OCI-LY3 (cell line): ENCODE results near the gene NDUFAB1.
A peak's percentile ranks its signal among the peaks of the same experiment; 100 is the strongest.

Source experiments
- H2AFZ ChIP-seq: fragments of 200-600, 300-600 bp; shearing (Covaris generic); 2 replicates; pipeline ENCODE4 v1.6.0; 2014; ENCODE audit warnings: antibody characterized with exemption, low read depth, low read length
- H3K27ac ChIP-seq: fragments of 200-600, 300-600 bp; sonication (generic); 2 replicates; pipeline ENCODE4 v1.5.1; 2014; ENCODE audit warnings: mild to moderate bottlenecking, low read length, moderate library complexity, mixed read lengths
- H3K27me3 ChIP-seq: fragments of 200-600, 300-600 bp; sonication (generic); 2 replicates; pipeline ENCODE4 v1.6.1; 2014; ENCODE audit warnings: low read depth, low read length, mixed read lengths
- H3K36me3 ChIP-seq: fragments of 200-600, 300-600 bp; sonication (generic); replicated peaks from 2 replicates; pipeline ENCODE3; 2014; ENCODE audit warnings: low read depth, low read length, mixed read lengths
- H3K4me1 ChIP-seq: fragments of 300-600, 200-600 bp; sonication (generic); 2 replicates; pipeline ENCODE4 v1.6.1; 2014; ENCODE audit warnings: low read length, mixed read lengths
- H3K4me2 ChIP-seq: fragments of 200-600, 300-600 bp; sonication (generic); 2 replicates; pipeline ENCODE4 v1.6.1; 2014; ENCODE audit warnings: low read length, mixed read lengths
- H3K4me3 ChIP-seq: fragments of 300-600, 200-600 bp; sonication (generic); 2 replicates; pipeline ENCODE4 v1.5.1; 2014; ENCODE audit warnings: antibody characterized with exemption, mild to moderate bottlenecking, low read length, moderate library complexity
- H3K79me2 ChIP-seq: fragments of 300-600, 200-600 bp; shearing (Covaris generic); 2 replicates; pipeline ENCODE4 v1.6.1; 2014; ENCODE audit warnings: mild to moderate bottlenecking, low read length, mixed read lengths
- H3K9ac ChIP-seq: fragments of 300-600, 200-600 bp; shearing (Covaris generic); 2 replicates; pipeline ENCODE4 v1.6.0; 2014; ENCODE audit warnings: mild to moderate bottlenecking, low read length, moderate library complexity
- H3K9me3 ChIP-seq: fragments of 200-600, 300-600 bp; shearing (Covaris generic); 2 replicates; pipeline ENCODE4 v1.6.1; 2014; ENCODE audit warnings: low read length, mixed read lengths; ENCODE audit not compliant: insufficient read depth
- H4K20me1 ChIP-seq: fragments of 200-600, 300-600 bp; sonication (generic); 2 replicates; pipeline ENCODE4 v1.6.1; 2016; ENCODE audit warnings: low read length, mixed read lengths; ENCODE audit not compliant: insufficient read depth
- CTCF ChIP-seq: fragments of 200-600, 300-600 bp; sonication (generic); IDR thresholded peaks from 2 replicates; pipeline ENCODE4 v1.5.1; 2014; ENCODE audit warnings: antibody characterized with exemption, low read length, low read depth
- EZH2phosphoT487 ChIP-seq: fragments of 200-600 bp; shearing (Covaris generic); IDR thresholded peaks from 2 replicates; pipeline ENCODE4 v1.6.1; 2018; ENCODE audit warnings: antibody characterized with exemption, mixed run types, low read depth

Gene NDUFAB1

GRCh38 chr16:23607726-23608125 lies 11.6 kb upstream of the NDUFAB1 start:
- Histone ChIP-seq H2AFZ (no peak overlapping the region), H3K9me3 (no peaks in the 10 kb centered on the region), H3K27me3 (no peaks in the 10 kb centered on the region), H3K36me3 (peaks cover 13% of the 10 kb centered on the region), H3K4me3 (no peak overlapping the region), H3K79me2 (no peaks in the 10 kb centered on the region), H4K20me1 (no peaks in the 10 kb centered on the region), H3K4me1 (no peaks in the 10 kb centered on the region), H3K27ac (no peak overlapping the region), H3K9ac (no peak overlapping the region), H3K4me2 (no peak overlapping the region)
- no peak for TF ChIP-seq EZH2phosphoT487
- no peak for TF ChIP-seq CTCF

GRCh38 chr16:23597003-23597756 lies 1.1 kb upstream of the NDUFAB1 start:
- Histone ChIP-seq H4K20me1 (peaks cover 8% of the 10 kb centered on the region), H3K36me3 (peaks cover 8% of the 10 kb centered on the region), H3K4me3 (peak overlapping the region; percentile 94), H2AFZ (peak overlapping the region; percentile 3; the same call in 1 of the 2 replicates), H3K9me3 (no peaks in the 10 kb centered on the region), H3K27me3 (no peaks in the 10 kb centered on the region), H3K9ac (peak overlapping the region; percentile 57; the same call in 1 of the 2 replicates), H3K4me1 (peaks cover 18% of the 10 kb centered on the region), H3K27ac (peak overlapping the region; percentile 7), H3K4me2 (peak overlapping the region; percentile 77), H3K79me2 (peaks cover 38% of the 10 kb centered on the region)
- TF ChIP-seq EZH2phosphoT487: no peak
- peak; percentile 58 for TF ChIP-seq CTCF

- Histone ChIP-seq H3K79me2 (peaks cover 56% of the 10 kb centered on the region), H3K4me1 (peaks cover 18% of the 10 kb centered on the region), H3K9me3 (no peaks in the 10 kb centered on the region), H3K27me3 (no peaks in the 10 kb centered on the region), H2AFZ (no peak overlapping the region), H4K20me1 (peaks cover 17% of the 10 kb centered on the region), H3K4me3 (peak overlapping the region; percentile 94), H3K9ac (peak overlapping the region; percentile 87), H3K27ac (peak overlapping the region; percentile 44), H3K36me3 (peaks cover 22% of the 10 kb centered on the region), H3K4me2 (peak overlapping the region; percentile 83)
- TF ChIP-seq CTCF: no peak
- TF ChIP-seq EZH2phosphoT487: no peak
These were observed 718 bp downstream of the NDUFAB1 start for GRCh38 chr16:23595246-23595950.

GRCh38 chr16:23594186-23594585 lies 1.9 kb downstream of the NDUFAB1 start:
- peaks cover 17% of the 10 kb centered on the region for H4K20me1 ChIP-seq

More at GRCh38 chr16:23594186-23594585, 1.9 kb downstream of the NDUFAB1 start:
- Histone ChIP-seq H3K9me3 (no peaks in the 10 kb centered on the region), H3K27me3 (no peaks in the 10 kb centered on the region), H3K9ac (no peak overlapping the region), H3K4me3 (no peak overlapping the region), H3K4me2 (no peak overlapping the region), H3K36me3 (peaks cover 27% of the 10 kb centered on the region), H3K27ac (no peak overlapping the region), H2AFZ (no peak overlapping the region), H3K79me2 (peaks cover 67% of the 10 kb centered on the region), H3K4me1 (peaks cover 18% of the 10 kb centered on the region)
- TF ChIP-seq CTCF (no peak), EZH2phosphoT487 (no peak)
